GM19452 (cell line): ENCODE measurements around the gene ARHGAP28.

Source experiments
- ATAC-seq: cut with Tn5 transposase; IDR thresholded peaks from one replicate; pipeline ENCODE4 v1.9.1; 2021; ENCODE audit not compliant: unreplicated experiment

Gene ARHGAP28

DNA sequence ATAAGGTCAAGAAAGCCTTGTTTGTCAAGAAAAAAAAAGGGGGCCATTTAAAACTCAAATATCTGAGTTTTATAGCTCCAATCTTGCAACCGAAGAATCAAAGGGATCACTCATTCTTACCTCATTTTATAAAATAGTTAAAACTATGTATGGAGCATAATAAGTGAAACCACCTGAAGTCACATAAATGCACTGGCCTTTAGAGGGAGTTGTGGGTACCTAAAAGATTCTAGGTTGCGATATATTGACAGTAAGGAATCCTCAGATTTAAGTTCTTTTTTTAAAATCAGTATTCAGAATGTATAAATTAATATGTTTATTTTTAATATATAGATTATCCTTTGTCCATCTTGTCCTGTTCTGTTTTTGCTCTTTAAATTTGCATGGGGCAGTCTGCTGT is 3.4 kb downstream of the ARHGAP28 start:
- no peak for ATAC-seq

DNA sequence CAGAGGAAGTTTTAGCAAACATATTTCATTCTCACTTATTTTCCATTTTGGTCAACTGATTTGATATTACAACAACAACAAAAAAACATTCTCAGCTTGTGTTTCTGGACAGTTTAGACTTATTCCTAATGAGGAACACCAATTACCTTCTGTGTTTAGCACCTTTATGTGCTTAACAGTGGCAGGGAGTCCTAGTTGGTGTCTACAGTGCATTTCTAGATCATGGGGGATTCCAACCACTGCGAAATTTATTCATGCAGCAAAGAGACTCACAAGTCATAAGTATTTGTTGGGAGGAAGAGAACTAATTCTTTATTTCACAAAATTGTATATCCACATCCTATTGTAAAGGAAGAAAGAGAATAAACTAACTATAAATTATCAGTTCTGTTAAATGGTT is 4.2 kb downstream of the ARHGAP28 start:
- no peak for ATAC-seq

- no peak for ATAC-seq
Measured at GRCh38 chr18:6734726-6735430, 5.4 kb downstream of the ARHGAP28 start.

DNA sequence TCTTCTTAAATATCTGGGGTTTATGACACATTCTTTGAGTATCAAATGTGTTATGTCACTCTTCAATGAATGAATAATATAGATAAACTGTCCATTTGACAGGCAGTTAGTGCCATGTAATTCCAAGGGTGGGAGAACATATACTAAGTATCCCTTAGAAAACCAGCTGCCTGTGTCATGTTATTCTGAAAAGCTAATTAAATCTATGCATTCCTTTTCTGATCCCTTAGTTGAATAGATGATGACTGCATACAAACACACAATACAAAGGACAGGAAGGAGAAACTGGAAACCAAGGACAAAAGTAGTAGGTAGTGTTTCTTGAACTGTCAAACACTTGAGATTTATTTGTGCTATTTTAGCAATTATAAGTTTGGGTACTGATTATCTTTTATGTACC is 8.3 kb downstream of the ARHGAP28 start:
- no peak for ATAC-seq

GRCh38 chr18:6738622-6739021 is 9.1 kb downstream of the ARHGAP28 start:
- no peak for ATAC-seq

GRCh38 chr18:6741232-6741663 is 11.7 kb downstream of the ARHGAP28 start:
- no peak for ATAC-seq

DNA sequence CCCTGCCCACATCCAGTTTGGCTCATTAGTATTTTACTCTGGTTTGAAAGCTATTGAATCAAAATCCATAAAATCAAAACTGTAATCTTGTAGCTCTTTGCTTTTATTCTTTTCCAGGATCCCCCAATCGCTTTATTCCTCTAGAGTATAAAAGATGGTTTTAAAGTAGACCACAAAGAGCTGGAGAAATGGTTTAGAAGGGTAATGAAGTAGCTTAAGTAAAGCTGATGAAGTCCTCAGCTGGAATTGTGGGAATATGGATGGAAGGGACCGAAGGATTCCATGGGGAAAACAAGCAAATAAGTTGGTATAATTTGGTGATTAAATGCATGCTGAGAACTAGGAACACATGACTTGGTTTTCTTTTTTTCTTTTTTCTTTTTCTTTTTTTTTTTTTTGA is 12.3 kb downstream of the ARHGAP28 start:
- no peak for ATAC-seq

DNA sequence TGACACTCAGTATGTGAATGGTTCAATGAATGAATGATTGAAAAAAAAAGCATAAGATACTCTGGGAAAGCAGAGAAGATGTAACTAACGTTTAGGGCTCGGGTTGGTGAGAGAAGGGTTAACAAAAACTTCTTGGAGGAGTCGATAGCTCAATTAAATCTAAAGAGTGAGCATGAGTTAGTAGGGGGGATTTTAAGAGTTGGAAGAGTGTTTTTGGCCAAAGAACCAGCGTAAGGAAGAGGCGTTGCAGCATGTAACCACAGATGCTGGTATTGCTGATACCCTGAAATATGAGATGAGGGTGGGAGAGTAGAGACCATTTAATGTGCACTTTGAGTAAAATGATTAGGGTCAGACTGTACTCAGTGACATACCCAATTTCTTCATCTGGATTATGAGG is 14.5 kb downstream of the ARHGAP28 start:
- ATAC-seq = no peak

DNA sequence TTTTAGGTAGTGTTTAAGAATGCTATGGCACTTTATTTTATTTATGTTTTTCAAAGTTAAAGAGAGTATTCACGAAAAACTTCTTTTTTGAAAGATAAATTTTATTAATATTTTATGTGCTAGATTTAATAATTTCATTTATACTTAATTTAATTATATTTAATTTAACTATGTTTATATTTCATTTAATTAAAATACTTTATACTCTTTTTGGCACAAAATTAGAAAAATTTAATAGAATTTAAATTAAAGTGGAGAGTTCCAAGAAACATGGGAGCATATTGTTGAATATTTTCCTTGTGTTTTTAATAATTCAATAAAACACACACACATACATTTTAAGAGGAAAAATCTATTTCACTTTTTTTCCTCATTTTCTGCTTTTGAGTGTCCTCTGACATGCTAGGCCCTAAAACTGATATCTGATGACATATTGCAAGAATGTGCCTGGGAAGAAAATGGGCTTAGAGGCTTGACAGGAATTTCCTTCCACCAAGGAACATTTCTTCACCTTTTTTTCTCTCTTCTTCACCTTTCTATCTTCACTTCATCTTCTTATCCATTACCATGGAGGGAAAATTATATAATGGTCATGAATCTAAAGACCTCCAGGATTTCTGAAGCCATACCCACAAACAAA is 15.4 kb downstream of the ARHGAP28 start:
- no peak for ATAC-seq

- ATAC-seq = no peak
Measured at GRCh38 chr18:6745504-6746031, 16.1 kb downstream of the ARHGAP28 start.

DNA sequence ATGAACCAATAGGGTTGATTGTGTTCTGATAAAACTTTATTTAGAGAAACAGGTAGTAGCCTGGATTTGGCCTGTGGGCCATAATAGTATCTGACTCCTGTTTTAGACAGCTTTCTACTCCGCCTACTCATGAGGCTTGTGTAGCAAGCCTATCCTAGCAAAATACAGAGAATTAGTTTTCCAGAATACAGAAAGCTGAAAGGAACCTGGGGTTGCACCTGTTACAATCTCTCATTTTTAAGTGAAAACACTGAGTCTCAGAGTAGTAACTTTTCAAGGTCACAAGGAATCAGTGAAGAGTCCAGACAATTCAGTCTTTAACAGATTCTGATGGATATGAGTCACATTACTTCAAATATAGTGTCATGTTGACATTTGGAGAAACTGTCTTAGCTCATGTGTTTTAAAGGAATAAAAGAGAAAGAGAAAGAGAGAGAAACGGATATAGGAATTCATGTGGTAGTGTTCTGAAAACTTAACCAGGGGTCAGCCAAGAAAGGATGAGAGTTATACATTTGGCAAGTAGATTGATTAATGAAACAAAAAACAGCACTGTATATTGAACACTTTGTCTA is 17.0 kb downstream of the ARHGAP28 start:
- no peak for ATAC-seq

- no peak for ATAC-seq
Measured at GRCh38 chr18:6747646-6748045, 18.1 kb downstream of the ARHGAP28 start.

DNA sequence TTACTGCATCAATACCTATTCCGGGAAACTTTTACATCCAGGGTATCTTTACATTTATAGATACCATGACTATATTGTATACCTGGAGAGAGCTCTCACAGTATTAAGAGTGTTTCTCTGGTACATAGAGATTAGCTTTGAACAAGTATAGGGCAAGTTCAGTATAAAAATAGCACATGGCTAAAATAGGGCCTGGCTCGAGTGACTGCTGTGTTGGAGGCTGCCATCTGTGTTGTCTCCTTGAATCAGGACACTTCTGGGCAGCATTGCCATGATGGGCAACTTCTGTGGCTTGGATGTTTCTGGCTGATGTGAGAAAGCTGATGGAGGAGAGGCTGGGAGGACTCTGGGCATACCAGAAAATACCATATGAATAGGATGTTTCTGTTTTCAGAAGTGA is 18.7 kb downstream of the ARHGAP28 start:
- ATAC-seq = no peak

DNA sequence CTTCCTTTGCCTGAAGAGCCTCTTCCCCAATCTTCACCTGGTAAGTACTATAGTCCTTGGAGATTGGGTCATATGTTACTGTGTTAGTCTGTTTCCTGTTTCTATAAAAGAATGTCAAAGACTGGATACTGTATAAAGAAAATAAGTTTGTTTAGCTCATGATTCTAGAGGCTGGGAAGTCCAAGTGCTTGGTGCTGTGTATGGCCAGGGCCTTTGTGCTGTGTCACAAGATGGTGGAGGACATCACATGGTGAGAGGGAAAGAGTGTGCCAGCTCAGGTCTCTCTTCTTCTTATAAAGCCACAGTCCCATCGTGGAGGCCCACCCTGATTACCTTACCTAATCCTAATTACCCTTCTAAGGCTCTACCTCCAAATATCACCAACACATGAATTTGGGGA is 20.9 kb downstream of the ARHGAP28 start:
- ATAC-seq = no peak

DNA sequence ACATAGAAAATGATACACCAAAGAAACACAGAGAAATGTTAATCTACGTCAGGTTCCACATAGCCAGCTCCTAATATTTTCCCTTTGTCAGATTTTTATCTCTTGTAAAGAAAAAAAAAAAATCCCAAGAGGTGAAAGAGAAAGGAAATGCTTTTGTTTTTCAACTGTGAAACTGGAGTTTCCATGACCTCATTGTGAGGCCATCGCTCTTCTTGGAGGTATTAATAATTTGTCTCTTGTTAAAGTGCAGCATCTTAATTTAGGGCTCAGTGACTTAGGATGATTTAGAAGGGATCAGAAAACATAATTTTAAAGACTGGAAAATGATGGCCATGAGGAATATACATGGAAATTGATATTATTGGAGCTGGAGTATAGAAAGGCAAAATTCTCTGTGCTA is 21.7 kb downstream of the ARHGAP28 start:
- no peak for ATAC-seq

GRCh38 chr18:6752202-6752860 is 22.8 kb downstream of the ARHGAP28 start:
- ATAC-seq = no peak

GRCh38 chr18:6755107-6755506 is 25.6 kb downstream of the ARHGAP28 start:
- ATAC-seq = no peak

- ATAC-seq = no peak
Measured at GRCh38 chr18:6757931-6758330, 28.4 kb downstream of the ARHGAP28 start.

- ATAC-seq = no peak
Measured at GRCh38 chr18:6759579-6759978, 30.1 kb downstream of the ARHGAP28 start.

DNA sequence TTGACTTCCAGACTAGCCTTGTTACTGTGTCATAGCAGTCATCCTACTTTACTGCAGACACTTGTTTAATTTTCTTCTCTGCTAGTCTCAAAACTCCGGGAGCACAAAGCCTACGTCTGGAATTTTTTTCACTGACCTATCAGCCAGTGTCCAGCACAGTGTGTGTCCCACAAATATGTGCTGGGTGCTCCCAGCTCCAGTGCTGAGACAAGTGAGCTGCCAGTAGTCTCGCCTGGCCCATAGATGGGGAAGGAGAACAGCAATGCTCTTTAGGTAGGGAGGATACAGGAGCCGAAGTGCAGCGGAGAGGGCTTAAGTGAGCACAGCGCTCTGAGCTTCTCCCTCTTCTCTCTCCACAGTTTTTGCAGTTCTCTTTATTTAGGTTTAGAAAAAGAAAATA is 34.0 kb downstream of the ARHGAP28 start:
- no peak for ATAC-seq

GRCh38 chr18:6764382-6764781 is 34.9 kb downstream of the ARHGAP28 start:
- no peak for ATAC-seq

GRCh38 chr18:6773777-6774176 is 44.3 kb downstream of the ARHGAP28 start:
- no peak for ATAC-seq
